Forelimb muscle (tissue), 1 donor: ENCODE data around the gene GLIS1. TPM values are rescaled to one million over a fixed set of nuclear protein-coding genes. Genes with fewer than 3 reads are reported as not detected.
"Not testable (repeated sequence)": the region's sequence is repeated elsewhere in the genome, so short reads cannot be mapped to it uniquely, and the experiment has no call there.

ENCODE experiments used
- DNase-seq: peaks from one replicate; pipeline ENCODE4 v3.0.0-alpha.2; 2013; ENCODE audit warnings: low read depth
- polyA plus RNA-seq: library from polyadenylated mRNA; unstranded; fragments of 120-200 nt; gene quantifications from one replicate; pipeline ENCODE4 v1.2.1, GENCODE V29; 2013; ENCODE audit not compliant: insufficient read length

The GLIS1 gene
- polyA plus RNA-seq, 1 donor = 0.06 TPM

DNA sequence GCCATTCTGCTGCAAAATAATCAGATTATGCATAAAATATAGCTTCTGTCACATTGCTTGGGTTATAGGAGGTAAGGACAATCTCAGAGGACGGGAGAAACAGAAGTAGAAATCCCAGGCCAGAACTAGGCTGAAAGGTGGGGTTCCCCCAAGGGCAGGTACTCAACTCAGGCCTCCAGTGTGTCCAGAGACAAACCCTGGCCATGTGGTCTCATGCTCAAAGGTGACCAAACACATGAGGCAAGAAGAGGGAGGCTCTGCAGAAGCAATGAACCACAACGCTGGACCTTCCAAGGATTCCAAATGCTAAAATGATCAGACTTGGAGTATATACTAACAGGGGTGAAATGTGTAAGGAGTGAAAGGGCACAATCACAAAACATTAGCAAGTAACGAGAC lies 176.0 kb downstream of the GLIS1 start:
- no peak for DNase-seq

DNA sequence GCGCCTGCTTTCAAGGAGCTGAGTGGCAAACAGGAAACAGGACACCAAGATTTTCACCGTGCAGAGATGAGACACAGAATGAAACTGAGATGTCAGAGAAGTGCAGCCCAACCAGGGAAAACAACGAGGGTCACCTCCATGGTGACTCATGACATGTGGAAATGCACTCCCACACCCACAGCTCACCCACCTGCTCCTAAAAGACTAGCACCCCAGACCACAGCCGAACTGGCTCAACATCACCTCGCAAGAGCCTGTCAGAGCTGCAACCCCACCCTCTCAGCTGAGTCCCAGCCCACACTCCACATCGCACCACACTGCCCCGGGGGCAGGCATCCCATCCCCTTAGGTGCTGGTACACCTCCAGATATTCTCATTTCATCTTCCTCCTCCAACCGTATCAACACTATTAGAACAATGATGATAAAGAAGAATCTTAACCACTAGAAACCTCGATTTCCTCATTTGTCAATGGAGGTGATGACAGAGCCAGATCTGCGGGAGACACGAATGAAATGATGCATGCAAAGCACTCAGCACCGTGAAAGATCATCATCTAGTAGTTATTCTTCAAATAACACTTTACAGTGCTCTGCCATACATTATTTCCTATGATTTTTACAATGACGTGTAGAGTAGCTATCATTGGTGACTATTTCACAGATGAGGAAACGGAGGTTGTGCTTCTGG lies 176.5 kb downstream of the GLIS1 start:
- DNase-seq = no peak

DNA sequence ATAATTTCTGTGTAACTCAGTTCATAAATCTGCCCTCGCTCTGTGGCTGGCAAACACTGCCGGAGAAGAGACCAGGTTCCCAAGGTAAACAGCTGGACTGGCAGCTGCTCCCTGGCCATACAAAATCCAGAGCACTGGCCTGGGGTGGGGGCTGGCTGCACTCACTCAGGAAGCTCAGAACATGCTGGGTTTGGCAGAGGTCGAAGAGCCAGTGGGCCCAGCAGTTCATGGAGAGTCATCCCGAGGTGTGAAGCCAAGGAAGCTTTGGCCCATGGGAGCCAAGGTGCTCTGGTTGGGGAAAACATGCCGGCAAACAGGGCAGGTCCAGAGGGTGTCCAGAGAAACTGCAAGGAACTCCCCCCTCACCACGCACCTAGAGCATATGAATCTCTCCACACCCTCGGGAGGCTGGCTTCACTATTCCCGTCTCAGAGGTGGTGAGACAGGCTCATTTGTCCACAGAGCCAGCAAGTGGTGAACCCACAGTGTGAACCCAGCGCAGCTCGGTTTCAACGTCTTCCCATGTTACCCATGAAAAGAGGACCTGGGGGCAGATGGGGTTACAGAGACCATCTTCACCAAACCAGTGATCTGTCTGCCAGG lies 177.4 kb downstream of the GLIS1 start:
- DNase-seq = no peak

DNA sequence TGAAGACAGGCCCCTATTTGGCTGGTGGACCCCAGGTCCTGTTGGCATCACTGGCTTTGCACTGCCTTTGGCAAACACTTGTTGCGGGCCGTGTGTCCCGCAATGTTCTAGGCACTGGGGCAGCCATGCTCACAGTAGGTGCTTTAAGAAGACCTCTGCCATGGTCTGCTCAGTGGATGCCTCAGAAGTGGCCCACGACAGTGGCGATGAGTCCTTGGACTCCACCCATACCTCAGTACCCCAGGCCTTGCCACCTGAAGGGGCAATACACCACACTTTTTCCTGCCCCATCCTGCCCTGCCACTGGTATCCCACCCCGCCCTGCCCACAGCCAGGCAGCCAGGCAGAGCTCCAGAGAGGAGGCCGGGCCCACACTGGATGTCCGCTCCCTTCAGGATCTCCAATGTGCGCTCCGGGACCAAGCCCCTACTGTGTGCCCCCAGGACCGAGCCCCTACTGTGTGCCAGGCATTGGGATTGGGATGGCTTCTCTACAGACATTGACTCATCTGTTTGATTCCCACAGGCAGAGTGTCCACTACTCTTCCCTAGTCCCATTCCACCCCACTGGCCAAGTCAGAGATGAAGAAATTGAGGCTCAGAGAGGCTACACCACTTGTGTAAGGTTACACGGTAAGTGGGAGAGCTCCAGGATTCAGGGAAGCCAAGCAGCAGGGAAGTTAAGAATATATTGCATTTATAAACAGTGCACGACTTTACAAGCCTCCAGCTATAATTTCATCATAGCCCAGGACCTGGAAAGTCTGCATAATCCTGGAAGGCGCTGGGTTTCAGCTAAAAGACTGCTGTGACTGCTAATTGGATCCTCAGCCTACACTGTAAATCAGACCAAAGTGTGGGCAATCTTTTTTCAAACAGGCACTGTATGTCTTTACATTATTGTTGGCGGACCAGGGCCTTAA lies 178.1 kb downstream of the GLIS1 start:
- DNase-seq = no peak

DNA sequence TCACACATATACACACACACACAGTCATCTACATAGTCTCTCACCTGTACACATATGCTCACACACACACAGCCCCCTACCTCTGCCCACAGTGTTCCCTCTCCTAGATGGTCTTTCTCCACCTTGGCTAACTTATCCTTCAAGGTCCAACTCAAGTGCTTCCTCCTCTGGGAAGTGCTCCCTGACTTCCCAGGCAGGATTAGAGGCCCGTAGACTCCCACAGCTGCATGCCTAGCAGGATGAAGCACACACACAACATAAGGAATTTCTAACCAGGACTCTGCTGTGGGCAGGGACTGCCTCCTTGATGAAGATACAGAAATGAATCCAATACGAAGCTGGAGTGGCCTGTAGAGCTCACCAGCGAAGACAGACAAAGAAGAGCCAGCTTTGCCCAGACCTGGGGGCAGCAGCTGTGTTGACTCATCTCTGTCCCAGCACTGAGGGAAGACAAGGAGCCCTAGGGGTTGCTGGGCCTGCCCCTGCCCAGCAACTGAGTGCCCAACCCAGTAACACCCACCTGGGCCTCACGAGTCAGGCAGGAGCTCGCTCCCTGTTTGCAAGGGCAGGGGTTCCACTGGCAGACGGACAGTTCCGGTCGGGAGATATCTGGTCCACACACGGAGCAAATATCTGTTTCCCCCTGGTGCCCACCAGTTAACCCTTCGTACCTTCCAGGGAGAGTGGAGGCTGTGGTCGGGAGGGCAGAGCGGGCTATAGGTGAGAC lies 178.9 kb downstream of the GLIS1 start:
- no peak for DNase-seq

DNA sequence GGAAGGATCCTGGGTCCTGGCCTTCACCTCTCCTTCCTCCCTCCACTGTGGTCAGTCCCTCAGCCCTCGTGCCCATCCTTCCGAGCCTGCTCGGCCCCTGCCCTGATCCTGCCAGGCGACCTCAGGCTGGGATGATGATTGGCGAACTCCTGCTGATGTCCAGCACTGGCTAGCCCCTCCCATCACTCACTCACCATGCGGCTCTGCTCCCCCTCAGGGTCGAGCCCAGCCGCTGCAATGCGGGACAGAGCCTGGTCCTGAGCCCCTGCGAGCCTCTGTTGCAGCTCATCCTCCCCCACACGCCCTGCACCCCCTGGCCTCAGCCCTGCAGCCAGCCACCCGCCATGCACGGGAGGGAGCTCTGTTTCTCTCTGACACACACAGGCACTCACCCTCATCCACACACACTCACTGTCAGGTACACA lies 179.6 kb downstream of the GLIS1 start:
- DNase-seq = no peak

DNA sequence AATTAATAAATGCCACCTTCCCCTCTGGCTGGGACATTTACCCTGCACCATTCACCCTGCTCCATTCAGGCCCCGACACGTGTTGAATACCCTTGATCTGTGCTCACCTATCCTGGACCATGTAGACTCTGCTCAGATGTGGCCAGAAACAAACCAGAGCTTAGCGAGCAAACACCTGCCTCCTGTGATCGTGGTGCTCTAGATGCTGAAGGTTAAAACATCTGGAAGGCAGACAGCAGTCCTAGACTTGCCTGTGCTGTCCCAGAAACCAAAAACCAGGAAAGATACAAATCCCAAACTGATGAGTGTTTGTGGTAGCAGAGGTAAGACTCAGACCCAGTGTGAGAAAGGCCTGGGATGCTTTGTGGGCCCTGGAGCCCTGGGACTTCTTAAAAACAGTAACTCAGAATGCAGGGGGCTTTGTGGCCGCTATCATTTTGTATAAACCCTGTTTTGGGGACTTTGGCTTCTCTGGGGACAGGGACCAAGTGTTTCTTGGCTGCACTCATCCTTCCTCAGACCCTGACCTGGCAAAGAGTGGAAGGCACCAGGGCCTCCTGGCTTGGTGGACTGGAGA lies 180.1 kb downstream of the GLIS1 start:
- no peak for DNase-seq

DNA sequence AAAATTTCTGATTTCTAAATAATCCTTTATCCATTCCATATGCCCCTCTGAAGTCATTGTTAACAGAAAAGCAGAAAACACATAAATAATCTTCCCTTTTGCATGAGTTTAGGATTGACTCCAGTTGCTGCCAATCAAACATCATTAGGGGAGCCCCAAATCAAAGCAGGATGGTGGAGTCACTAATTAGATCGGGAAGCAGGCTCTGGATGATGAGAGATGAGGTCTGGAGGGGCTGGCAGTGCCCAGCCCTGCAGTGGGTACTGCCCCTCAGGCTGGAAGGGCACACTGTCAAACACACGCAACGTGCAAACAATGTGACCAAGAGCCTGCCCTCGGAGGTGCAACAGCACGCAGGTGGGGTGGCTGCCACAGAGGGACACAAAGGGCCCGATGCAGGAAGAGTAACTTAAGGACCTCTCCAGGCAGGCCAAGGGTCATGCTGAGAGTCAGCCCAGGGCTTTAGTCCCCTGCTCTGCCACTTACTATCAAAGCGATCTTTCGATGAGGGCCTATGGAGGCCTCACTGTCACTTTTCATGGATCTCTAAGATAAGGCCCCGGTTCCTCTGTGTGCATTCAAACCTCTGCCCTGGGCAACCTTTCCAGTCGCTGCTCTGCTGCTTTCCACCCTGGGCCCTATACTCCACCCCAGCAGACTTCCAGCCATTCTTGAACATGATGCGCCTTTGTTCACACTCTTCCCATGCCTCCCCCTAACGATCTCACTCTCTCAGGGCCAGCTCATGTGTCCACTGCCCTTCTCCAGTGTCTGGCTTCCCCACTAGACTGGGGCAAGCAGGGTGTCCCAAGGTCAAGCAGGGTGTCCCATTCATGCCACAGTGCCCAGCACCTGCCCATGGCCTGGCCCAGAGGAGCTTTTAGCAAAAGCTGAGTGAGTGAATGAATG lies 180.9 kb downstream of the GLIS1 start:
- DNase-seq = no peak

DNA sequence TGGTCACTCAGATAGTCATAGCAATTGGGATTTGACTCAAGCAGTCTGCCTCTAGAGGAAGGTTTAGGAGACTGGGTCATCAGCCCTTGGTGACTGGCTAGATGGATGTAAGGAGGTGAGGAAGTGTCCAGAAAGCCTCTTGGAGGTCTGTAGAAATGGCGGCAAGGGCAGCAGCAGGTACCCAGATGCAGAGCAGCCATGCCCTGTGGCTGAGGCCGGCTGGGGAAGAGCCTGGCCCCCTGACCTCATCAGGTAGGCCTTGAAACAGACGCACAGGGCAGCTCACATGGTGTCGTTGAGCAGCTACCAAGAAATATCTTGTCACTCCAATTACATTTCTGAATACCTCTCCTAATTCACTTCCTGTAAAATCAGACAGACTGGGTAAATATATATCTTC lies 181.6 kb downstream of the GLIS1 start:
- DNase-seq = no peak

DNA sequence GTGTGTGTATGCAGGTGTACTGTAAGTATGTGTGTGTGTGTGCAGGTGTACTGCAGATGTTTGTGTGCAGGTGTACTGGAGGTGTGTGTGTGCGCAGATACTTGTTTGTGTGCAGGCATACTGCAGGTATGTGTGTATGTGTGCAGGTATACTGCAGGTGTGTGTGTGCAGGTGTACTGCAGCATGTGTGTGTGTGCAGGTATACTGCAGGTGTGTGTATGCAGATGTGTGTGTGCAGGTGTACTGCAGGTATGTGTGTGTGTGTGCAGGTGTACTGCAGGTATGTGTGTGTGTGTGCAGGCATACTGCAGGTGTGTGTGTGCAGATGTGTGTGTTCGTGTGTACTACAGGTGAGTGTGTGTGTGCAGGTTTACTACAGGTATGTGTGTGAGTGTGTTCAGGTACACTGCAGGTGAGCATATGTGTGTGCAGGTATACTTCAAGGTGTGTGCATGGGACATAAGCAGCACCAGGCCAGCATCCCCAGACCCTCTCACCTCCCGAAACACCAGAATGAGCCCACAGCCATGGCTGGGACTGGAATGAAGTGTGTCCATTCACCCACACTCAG lies 182.2 kb downstream of the GLIS1 start:
- DNase-seq = no peak

DNA sequence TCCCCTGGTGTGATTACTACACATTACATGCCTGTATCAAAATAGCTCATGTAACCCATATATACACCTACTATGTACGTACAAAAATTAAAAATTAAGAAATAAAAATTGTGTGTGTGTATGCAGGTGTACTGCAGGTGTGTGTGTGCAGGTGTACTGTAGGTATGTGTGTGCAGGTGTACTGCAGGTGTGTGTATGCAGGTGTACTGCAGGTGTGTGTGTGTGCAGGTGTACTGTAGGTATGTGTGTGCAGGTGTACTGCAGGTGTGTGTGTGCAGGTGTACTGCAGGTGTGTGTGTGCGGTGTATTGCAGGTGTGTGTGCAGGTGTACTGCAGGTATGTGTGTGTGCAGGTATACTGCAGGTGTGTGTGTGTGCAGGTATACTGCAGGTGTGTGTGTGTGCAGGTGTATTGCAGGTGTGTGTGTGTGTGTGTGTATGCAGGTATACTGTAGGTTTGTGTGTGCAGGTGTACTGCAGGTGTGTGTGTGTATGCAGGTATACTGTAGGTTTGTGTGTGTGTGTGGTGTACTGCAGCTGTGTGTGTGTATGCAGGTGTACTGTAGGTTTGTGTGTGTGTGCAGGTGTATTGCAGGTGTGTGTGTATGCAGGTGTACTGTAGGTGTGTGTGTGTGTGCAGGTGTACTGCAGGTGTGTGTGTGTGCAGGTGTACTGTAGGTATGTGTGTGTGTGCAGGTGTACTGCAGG lies 183.2 kb downstream of the GLIS1 start:
- DNase-seq = not testable (repeated sequence)

DNA sequence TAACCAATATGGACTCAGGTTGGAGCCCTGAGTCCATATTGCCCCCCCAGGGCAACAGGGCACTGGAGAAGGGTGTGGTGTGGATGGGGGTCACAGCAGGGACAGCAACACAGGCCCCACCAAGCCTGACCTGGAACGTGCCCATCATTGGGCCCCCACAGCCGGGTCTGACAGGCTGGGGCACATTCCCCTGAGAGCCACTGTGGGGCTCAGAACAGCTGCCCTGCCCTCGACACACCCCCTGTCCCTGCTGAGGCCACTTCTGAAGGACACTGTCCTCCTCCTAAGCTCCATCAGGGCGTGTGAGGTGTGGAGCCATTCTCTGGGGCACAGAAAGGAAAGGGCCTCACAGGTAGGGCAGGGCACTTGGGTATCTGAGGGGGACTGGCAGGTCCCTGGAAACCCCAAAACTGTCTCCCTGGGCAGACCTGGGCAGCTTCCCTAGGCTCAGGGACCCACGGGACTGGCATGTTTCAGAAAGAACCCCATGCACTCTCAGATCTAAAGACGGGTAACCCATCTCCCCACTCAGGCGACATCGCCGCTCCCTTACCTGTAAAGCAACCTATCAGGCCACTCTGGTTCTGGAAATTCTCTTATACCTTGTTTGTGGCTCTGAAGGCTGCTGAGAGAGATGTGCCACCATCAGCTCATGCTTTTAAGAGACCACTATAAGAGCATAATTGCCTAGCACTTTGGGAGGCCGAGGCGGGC lies 184.2 kb downstream of the GLIS1 start:
- DNase-seq = no peak

DNA sequence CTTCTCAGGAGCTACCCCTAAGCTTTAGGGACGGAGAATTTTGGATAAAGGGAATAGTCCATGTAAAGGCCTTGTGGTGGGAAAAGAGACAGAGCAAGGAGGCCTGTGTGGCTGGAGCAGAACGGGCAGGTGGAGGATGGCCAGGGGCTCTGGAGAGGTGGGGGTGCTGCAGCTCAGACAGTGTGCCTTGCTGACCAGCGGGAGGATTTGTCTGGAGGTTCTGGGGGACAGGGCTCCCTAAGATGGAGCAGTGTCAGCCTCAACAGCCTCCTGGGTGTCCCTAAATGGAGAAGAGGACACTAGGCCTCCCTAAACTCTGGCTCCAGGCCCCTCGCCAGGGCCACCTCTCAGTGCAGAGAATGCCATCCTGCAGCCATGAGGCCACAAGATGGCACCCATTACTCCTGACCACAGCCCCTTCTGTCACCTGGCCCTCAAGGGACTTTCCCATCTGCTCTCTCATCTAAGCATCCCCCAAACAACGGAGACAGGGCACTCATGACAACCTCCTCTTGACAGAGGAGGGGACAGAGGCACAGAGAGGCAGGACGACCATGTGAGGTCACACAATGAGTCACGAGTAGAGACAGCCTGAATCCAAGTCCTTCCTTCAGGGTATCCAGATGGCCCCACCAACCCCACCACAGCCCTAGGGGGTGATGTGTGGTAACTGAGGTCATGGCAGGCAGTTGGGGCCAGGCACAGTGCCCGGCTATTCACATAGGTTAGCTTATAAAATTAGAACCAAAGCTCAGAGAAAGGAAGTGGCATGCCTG lies 185.0 kb downstream of the GLIS1 start:
- DNase-seq = no peak

DNA sequence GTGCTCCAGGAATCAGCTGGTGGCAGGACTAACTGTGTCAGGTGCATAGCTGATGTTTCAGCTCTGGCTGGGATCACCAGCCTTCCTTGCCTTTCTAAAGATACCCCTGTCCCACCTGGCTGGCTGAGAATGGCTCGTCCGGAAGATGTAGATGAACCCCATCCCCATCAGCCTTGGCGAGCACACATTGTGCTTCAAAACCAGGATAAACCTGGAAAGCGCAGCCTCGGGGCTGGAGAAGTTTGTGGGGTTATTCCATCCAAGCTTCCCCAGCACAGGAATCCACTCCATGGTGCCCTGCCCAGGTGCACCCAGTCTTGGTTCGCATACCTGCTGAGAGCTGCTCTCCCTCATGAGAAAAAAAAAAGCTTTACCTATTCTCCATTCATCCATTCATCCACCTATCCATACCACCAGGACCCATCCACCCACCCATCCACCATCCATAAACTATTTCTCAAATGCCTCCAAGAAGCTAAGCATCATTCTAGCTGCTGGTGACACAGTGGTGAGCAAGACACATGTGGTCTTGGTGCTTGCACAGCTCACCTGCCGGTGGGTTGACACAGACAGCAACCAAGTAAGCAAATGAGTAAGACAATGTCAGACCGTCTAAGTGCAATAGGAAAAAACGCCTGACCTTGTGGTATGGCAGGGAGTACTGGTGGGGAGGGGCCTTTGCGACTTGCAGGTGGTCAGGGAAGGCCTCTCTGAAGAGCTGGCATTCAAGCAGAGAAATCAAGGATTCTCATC lies 185.8 kb downstream of the GLIS1 start:
- DNase-seq = no peak

DNA sequence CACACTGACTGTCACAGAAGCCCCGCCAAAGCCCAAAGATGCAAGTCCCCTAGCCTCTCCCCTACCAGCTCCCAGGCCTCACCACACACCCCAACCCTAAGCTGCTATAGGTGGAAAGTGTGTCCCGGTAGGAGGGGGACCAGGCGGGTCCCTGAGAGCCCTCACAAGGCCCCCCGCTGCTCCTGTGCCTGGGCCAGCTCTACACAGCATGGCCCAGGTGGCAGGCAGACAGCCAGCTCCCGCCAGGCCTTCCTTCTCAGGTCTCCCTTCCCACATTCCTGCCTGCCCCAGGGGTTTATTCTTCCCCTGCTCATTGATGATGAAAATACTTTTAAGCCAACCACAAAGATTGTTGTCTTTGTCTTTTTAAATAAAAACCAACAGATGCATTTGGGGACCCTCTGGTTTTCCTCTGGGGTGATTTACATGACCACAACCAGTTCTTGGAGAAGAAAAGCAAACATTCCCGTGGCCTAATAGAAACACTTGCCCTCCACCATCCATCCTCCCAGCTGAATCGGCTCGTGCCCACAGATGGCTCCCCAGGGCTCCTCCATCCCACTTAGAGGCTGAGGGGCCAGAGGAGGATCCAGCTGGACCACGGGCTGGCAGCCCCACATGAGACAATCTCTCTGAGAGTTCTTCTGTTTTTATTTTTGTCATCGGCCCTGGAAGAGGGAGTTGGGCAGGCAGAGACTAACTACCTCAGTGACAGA lies 186.7 kb downstream of the GLIS1 start:
- DNase-seq = no peak

DNA sequence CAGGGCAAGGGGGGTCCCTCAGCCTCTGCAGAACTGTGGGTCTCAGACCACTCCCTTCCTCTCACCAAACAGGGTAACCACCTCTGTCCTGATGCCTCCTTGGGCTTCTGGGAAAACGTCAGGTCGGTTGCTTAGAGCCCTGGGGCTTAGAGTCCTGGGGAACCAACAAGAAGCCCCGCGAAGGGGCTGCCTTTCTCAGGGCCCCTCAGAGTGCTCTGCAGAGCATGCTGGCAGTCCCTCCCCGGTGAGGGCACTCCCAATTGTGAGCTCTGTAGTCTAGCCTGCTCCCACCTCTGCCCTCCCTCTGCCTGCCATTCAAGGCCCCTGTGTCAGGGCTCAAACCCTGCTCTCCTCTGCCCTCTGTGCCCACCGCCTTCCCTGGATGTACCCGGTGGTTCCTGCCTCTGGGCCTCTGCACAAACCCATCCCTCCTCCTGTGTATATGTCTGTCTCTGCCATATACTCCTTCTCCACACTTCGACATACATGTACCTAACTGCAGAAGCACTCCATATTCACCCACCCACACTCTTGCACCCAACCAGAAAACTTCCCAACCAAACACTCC lies 187.5 kb downstream of the GLIS1 start:
- DNase-seq = no peak
